WI38 (cell line): Measurements from ENCODE around the gene COMP.

ENCODE experiments used
- H3K4me3 ChIP-seq: 2 replicates; pipeline ENCODE4 v1.5.1; 2011; ENCODE audit warnings: low read depth, mild to moderate bottlenecking, control low read depth, low read length
- CTCF ChIP-seq: IDR thresholded peaks from 2 replicates; pipeline ENCODE4 v1.5.1; 2012; ENCODE audit warnings: low read depth, mild to moderate bottlenecking, control low read depth, low read length

The COMP gene

GRCh38 chr19:18781047-18781600 lies 10.0 kb downstream of the COMP start:
- TF ChIP-seq CTCF, result no peak
- no peak overlapping the region for H3K4me3 ChIP-seq

GRCh38 chr19:18780631-18781030 lies 10.5 kb downstream of the COMP start:
- no peak for TF ChIP-seq CTCF
- H3K4me3 ChIP-seq, result no peak overlapping the region

- H3K4me3 ChIP-seq, result no peak overlapping the region
- no peak for TF ChIP-seq CTCF
Measured at GRCh38 chr19:18780081-18780480, 11.0 kb downstream of the COMP start.

- H3K4me3 ChIP-seq, result no peak overlapping the region
- TF ChIP-seq CTCF, result no peak
Measured at GRCh38 chr19:18778826-18779495, 12.1 kb downstream of the COMP start.

- TF ChIP-seq CTCF, result no peak
- no peak overlapping the region for H3K4me3 ChIP-seq
Measured at GRCh38 chr19:18778076-18778389, 13.1 kb downstream of the COMP start.

- H3K4me3 ChIP-seq, result no peak overlapping the region
- TF ChIP-seq CTCF, result no peak
Measured at GRCh38 chr19:18777301-18778075, 13.6 kb downstream of the COMP start.

GRCh38 chr19:18776736-18777135 lies 14.4 kb downstream of the COMP start:
- TF ChIP-seq CTCF, result no peak
- no peak overlapping the region for H3K4me3 ChIP-seq
